IMR-90 (cell line): ENCODE measurements around the gene WWC2. TPM values are rescaled to one million over a fixed set of nuclear protein-coding genes. Genes with fewer than 3 reads are reported as not detected.

Source experiments
- ATAC-seq: fragments of 200-7000 bp; cut with Tn5 transposase; 2 replicates; pipeline ENCODE4 v1.9.1; 2020; ENCODE audit warnings: low read depth, mild to moderate bottlenecking, moderate library complexity
- BruUV-seq: library from RNA; stranded (reverse); fragments of 400-500 nt; replicated peaks from 2 replicates; lab custom pipeline; 2021; lab: Mats Ljungman, UMichigan
- CTCF ChIA-PET: fragments of 300-600 bp; formaldehyde crosslinking; extraction: SDS; loops from one replicate; lab custom pipeline; 2021; ENCODE audit warnings: antibody characterized with exemption; lab: Yijun Ruan, JAX
- POLR2A ChIA-PET: fragments of 300-600 bp; sonication (Branson Sonifier 250); formaldehyde crosslinking; loops from one replicate; lab custom pipeline; 2022; ENCODE audit warnings: antibody characterized with exemption; ENCODE audit not compliant: unreplicated experiment; lab: Charles Lee
- DNase-seq: peaks from one replicate; pipeline ENCODE4 v3.0.0; 2013
- H2AFZ ChIP-seq: replicated peaks from 2 replicates; pipeline ENCODE3; 2013; ENCODE audit warnings: low read length, mild to moderate bottlenecking; ENCODE audit not compliant: poor library complexity
- H2AK5ac ChIP-seq: 2 replicates; pipeline ENCODE4 v1.6.1; 2013; ENCODE audit warnings: low read depth, low read length, inconsistent platforms
- H2AK9ac ChIP-seq: replicated peaks from 2 replicates; pipeline ENCODE3; 2013; ENCODE audit warnings: mild to moderate bottlenecking, low read depth, low read length, moderate library complexity; ENCODE audit not compliant: poor library complexity
- H2BK120ac ChIP-seq: 2 replicates; pipeline ENCODE4 v1.6.1; 2013; ENCODE audit warnings: low read depth, low read length, inconsistent platforms
- H2BK15ac ChIP-seq: 3 replicates; pipeline ENCODE4 v1.6.1; 2013; ENCODE audit warnings: low read depth, low read length, inconsistent platforms
- H2BK20ac ChIP-seq: 2 replicates; pipeline ENCODE4 v1.6.1; 2013; ENCODE audit warnings: low read depth, mild to moderate bottlenecking, inconsistent platforms, low read length, moderate library complexity
- H2BK5ac ChIP-seq: 2 replicates; pipeline ENCODE4 v1.6.1; 2013; ENCODE audit warnings: mild to moderate bottlenecking, low read depth, low read length, inconsistent platforms; ENCODE audit not compliant: poor library complexity, severe bottlenecking
- H3K14ac ChIP-seq: replicated peaks from 2 replicates; pipeline ENCODE4 v1.6.1; 2013; ENCODE audit warnings: low read depth, low read length, inconsistent platforms
- H3K18ac ChIP-seq: 2 replicates; pipeline ENCODE4 v1.6.1; 2013; ENCODE audit warnings: low read depth, low read length, control low read depth
- H3K23ac ChIP-seq: 2 replicates; pipeline ENCODE4 v1.6.1; 2013; ENCODE audit warnings: low read depth, low read length, inconsistent platforms
- H3K27ac ChIP-seq: 2 replicates; pipeline ENCODE4 v1.5.1; 2013; ENCODE audit warnings: mild to moderate bottlenecking, control low read depth, low read length; ENCODE audit not compliant: insufficient read depth
- H3K27me3 ChIP-seq: 2 replicates; pipeline ENCODE4 v1.6.1; 2013; ENCODE audit warnings: low read length; ENCODE audit not compliant: control insufficient read depth, insufficient read depth
- H3K36me3 ChIP-seq: 2 replicates; pipeline ENCODE4 v1.6.1; 2013; ENCODE audit warnings: low read length, mixed read lengths; ENCODE audit not compliant: control insufficient read depth, insufficient read depth
- H3K4ac ChIP-seq: 2 replicates; pipeline ENCODE4 v1.6.1; 2013; ENCODE audit warnings: low read depth, low read length, inconsistent platforms
- H3K4me1 ChIP-seq: 2 replicates; pipeline ENCODE4 v1.6.1; 2013; ENCODE audit warnings: low read length, mixed read lengths; ENCODE audit not compliant: control insufficient read depth, insufficient read depth
- H3K4me2 ChIP-seq: 2 replicates; pipeline ENCODE4 v1.6.1; 2013; ENCODE audit warnings: low read depth, mild to moderate bottlenecking, control low read depth, low read length, moderate library complexity
- H3K4me3 ChIP-seq: 2 replicates; pipeline ENCODE4 v1.5.1; 2013; ENCODE audit warnings: low read depth, mild to moderate bottlenecking, control low read depth, low read length, moderate library complexity; ENCODE audit not compliant: insufficient read depth
- H3K56ac ChIP-seq: 2 replicates; pipeline ENCODE4 v1.6.1; 2013; ENCODE audit warnings: low read length, inconsistent platforms; ENCODE audit not compliant: insufficient read depth; ENCODE audit errors: extremely low read depth
- H3K79me1 ChIP-seq, 2 experiments: 2 replicates each; pipeline ENCODE4 v1.6.1; 2013; ENCODE audit warnings: low read length in 2 of 2, inconsistent platforms in 1 of 2, low read depth in 1 of 2
- H3K9ac ChIP-seq: 2 replicates; pipeline ENCODE4 v1.6.1; 2013; ENCODE audit warnings: low read depth, low read length, control low read depth
- H3K9me1 ChIP-seq: 2 replicates; pipeline ENCODE4 v1.6.1; 2013; ENCODE audit warnings: low read length, inconsistent platforms; ENCODE audit not compliant: insufficient read depth
- H3K9me3 ChIP-seq: 2 replicates; pipeline ENCODE4 v1.6.1; 2013; ENCODE audit warnings: low read length; ENCODE audit not compliant: control insufficient read depth, insufficient read depth
- H4K20me1 ChIP-seq: 2 replicates; pipeline ENCODE4 v1.6.1; 2013; ENCODE audit warnings: low read length, inconsistent platforms; ENCODE audit not compliant: insufficient read depth
- H4K5ac ChIP-seq: 2 replicates; pipeline ENCODE4 v1.6.1; 2013; ENCODE audit warnings: mild to moderate bottlenecking, low read depth, low read length, control low read depth
- H4K8ac ChIP-seq, 2 experiments: 2 replicates each; pipeline ENCODE4 v1.6.1; 2013; ENCODE audit warnings: low read depth in 2 of 2, low read length in 2 of 2, control low read depth in 1 of 2, inconsistent platforms in 1 of 2
- H4K91ac ChIP-seq: 2 replicates; pipeline ENCODE4 v1.6.1; 2013; ENCODE audit warnings: low read depth, low read length, inconsistent platforms; ENCODE audit not compliant: insufficient read depth
- CEBPB ChIP-seq: IDR thresholded peaks from 2 replicates; pipeline ENCODE4 v1.6.1; 2012; ENCODE audit warnings: low read depth, low read length, improper control_type of control experiment
- ELK1 ChIP-seq: fragments of 150-350 bp; IDR thresholded peaks from 2 replicates; pipeline ENCODE4 v1.6.1; 2016; ENCODE audit warnings: low read depth, mild to moderate bottlenecking, low read length, moderate library complexity, borderline replicate concordance
- FOS ChIP-seq: fragments of 150-350 bp; IDR thresholded peaks from 2 replicates; pipeline ENCODE4 v1.6.1; 2016; ENCODE audit warnings: low read depth, low read length
- MAFK ChIP-seq: IDR thresholded peaks from 2 replicates; pipeline ENCODE4 v1.6.1; 2012; ENCODE audit warnings: low read depth, low read length, improper control_type of control experiment
- MAZ ChIP-seq: IDR thresholded peaks from 2 replicates; pipeline ENCODE4 v1.6.1; 2012; ENCODE audit warnings: low read depth, mild to moderate bottlenecking, low read length, improper control_type of control experiment, moderate library complexity, borderline replicate concordance
- MXI1 ChIP-seq: IDR thresholded peaks from 2 replicates; pipeline ENCODE4 v1.6.1; 2012; ENCODE audit warnings: low read depth, mild to moderate bottlenecking, low read length, moderate library complexity, borderline replicate concordance
- NFE2L2 ChIP-seq: fragments of 150-350 bp; IDR thresholded peaks from 2 replicates; pipeline ENCODE4 v1.6.1; 2016; ENCODE audit warnings: low read depth, mild to moderate bottlenecking, low read length
- POLR2A ChIP-seq: IDR thresholded peaks from 2 replicates; pipeline ENCODE4 v1.6.1; 2012; ENCODE audit warnings: mild to moderate bottlenecking, low read depth, low read length
- RAD21 ChIP-seq: IDR thresholded peaks from 2 replicates; pipeline ENCODE4 v1.6.1; 2012; ENCODE audit warnings: low read length, improper control_type of control experiment
- RCOR1 ChIP-seq: IDR thresholded peaks from 2 replicates; pipeline ENCODE4 v1.6.1; 2012; ENCODE audit warnings: mild to moderate bottlenecking, low read length, improper control_type of control experiment; ENCODE audit not compliant: insufficient replicate concordance
- WGBS, 2 experiments: methylation state at CpG; one replicate each; pipeline versions ENCODE4 v1.1.5 to v1.1.7; 2013; ENCODE audit warnings: missing lambda C conversion rate in 2 of 2; ENCODE audit not compliant: insufficient read length in 1 of 2; ENCODE audit errors: extremely low coverage in 2 of 2; 5-methylcytosine and 5-hydroxymethylcytosine counted together
- dilution Hi-C: fragments of 300-500 bp; cut with HindIII; formaldehyde crosslinking; loops from one replicate; pipeline ENCODE4 v1.14.3; 2018; ENCODE audit warnings: low sequenced_read_pairs; ENCODE audit not compliant: unreplicated experiment
- in situ Hi-C: fragments of 300-500 bp; cut with MboI; formaldehyde crosslinking; loops from 3 replicates; pipeline ENCODE4 v1.14.3; 2019; ENCODE audit warnings: low sequenced_read_pairs, inconsistent platforms, mixed read lengths
- intact Hi-C: fragments of 100-400 bp; cut with micrococcal nuclease; formaldehyde crosslinking; loops from 2 replicates; pipeline ENCODE4 v1.10.0; 2022
- polyA plus RNA-seq, 3 experiments: library from polyadenylated mRNA; depleted of rRNA; stranded (reverse); fragments of >200 nt; gene quantifications; 2 replicates each; pipeline ENCODE4 v1.2.3, GENCODE V29; 2012; ENCODE audit warnings: low replicate concordance in 1 of 3
- total RNA-seq: library from RNA; depleted of rRNA; stranded (reverse); fragments of >200 nt; gene quantifications from 2 replicates; pipeline ENCODE4 v1.2.3, GENCODE V29; 2012

The WWC2 gene
- total and polyA plus RNA-seq, 2 of the 4 experiments (the other 2 are of a cell fraction): 26.6 to 27.4 TPM

- Histone ChIP-seq H3K79me1 (peaks cover 0 to 15% of the 10 kb centered on the region in 2 experiments; a peak in 2 of 4 replicates), H3K27me3 (no peaks in the 10 kb centered on the region), H3K14ac (no peak overlapping the region), H2AK5ac (no peak overlapping the region), H3K9ac (no peak overlapping the region), H3K27ac (no peak overlapping the region), H3K56ac (no peak overlapping the region), H3K23ac (no peak overlapping the region), H2BK120ac (no peak overlapping the region), H4K91ac (no peak overlapping the region), H2BK15ac (no peak overlapping the region), H2BK20ac (no peak overlapping the region), H4K20me1 (peaks cover 4% of the 10 kb centered on the region; the same call in 1 of the 2 replicates), H3K4me1 (peaks cover 10% of the 10 kb centered on the region), H3K36me3 (peaks cover 40% of the 10 kb centered on the region), H4K8ac (no peak overlapping the region), H3K9me1 (peaks cover 18% of the 10 kb centered on the region), H2AFZ (no peak overlapping the region), H2AK9ac (no peak overlapping the region), H4K5ac (no peak overlapping the region), H3K4ac (no peak overlapping the region), H3K18ac (no peak overlapping the region), H3K4me2 (no peak overlapping the region), H2BK5ac (no peak overlapping the region), H3K4me3 (no peak overlapping the region), H3K9me3 (no peaks in the 10 kb centered on the region)
- TF ChIP-seq RCOR1 (no peak), RAD21 (no peak), MXI1 (no peak), MAZ (no peak), POLR2A (no peak), ELK1 (no peak), CEBPB (no peak), MAFK (no peak), NFE2L2 (no peak), FOS (no peak)
- BruUV-seq: no TSS peak
- no CpG with 5 or more reads among the region's 2 CpGs for WGBS, 2 experiments
- ATAC-seq (no peak), DNase-seq (no peak)
- ChIA-PET POLR2A (no interaction called here), CTCF (no interaction called here)
- intact Hi-C loops: no loop called here
- dilution Hi-C loops: no loop called here
- in situ Hi-C loops: no loop called here
These were observed 189.9 kb downstream of the WWC2 start for GRCh38 chr4:183288955-183289354.
